ENCODE results near the gene SLC6A13.
A peak's percentile ranks its signal among the peaks of the same experiment; 100 is the strongest.
"Not testable (repeated sequence)": the region's sequence is repeated elsewhere in the genome, so short reads cannot be mapped to it uniquely, and the experiment has no call there.

The SLC6A13 gene

GRCh38 chr12:233615-233968 is 29.0 kb downstream of the SLC6A13 start:
- no peak for DNase-seq (ENCODE audit: low spot score)

GRCh38 chr12:232731-233614 is 29.7 kb downstream of the SLC6A13 start:
- no peak for DNase-seq (ENCODE audit: low spot score)

- no peak for DNase-seq (ENCODE audit: low spot score)
Measured at GRCh38 chr12:230925-231671, 31.5 kb downstream of the SLC6A13 start.

GRCh38 chr12:229441-230191 is 33.0 kb downstream of the SLC6A13 start:
- DNase-seq (ENCODE audit: low spot score): no peak

GRCh38 chr12:228846-229200 is 33.8 kb downstream of the SLC6A13 start:
- no peak for DNase-seq (ENCODE audit: low spot score)

- DNase-seq (ENCODE audit: low spot score): no peak
Measured at GRCh38 chr12:227923-228845, 34.5 kb downstream of the SLC6A13 start.

- no peak for DNase-seq (ENCODE audit: low spot score)
Measured at GRCh38 chr12:227286-227915, 35.2 kb downstream of the SLC6A13 start.

- no peak for DNase-seq (ENCODE audit: low spot score)
Measured at GRCh38 chr12:226401-226800, 36.2 kb downstream of the SLC6A13 start.

GRCh38 chr12:225012-225411 is 37.6 kb downstream of the SLC6A13 start:
- DNase-seq (ENCODE audit: low spot score): no peak

GRCh38 chr12:224330-224729 is 38.3 kb downstream of the SLC6A13 start:
- no peak for DNase-seq (ENCODE audit: low spot score)

GRCh38 chr12:223841-224240 is 38.8 kb downstream of the SLC6A13 start:
- DNase-seq (ENCODE audit: low spot score): no peak

GRCh38 chr12:221736-222135 is 40.9 kb downstream of the SLC6A13 start:
- no peak for DNase-seq (ENCODE audit: low spot score)

GRCh38 chr12:220946-221550 is 41.6 kb downstream of the SLC6A13 start:
- no peak for DNase-seq (ENCODE audit: low spot score)

GRCh38 chr12:220491-220890 is 42.1 kb downstream of the SLC6A13 start:
- DNase-seq (ENCODE audit: low spot score): no peak

GRCh38 chr12:219891-220352 is 42.7 kb downstream of the SLC6A13 start:
- DNase-seq (ENCODE audit: low spot score): peak; percentile 79

GRCh38 chr12:218728-219590 is 43.7 kb downstream of the SLC6A13 start:
- DNase-seq (ENCODE audit: low spot score): no peak

GRCh38 chr12:218221-218620 is 44.4 kb downstream of the SLC6A13 start:
- no peak for DNase-seq (ENCODE audit: low spot score)

- DNase-seq (ENCODE audit: low spot score): not testable (repeated sequence)
Measured at GRCh38 chr12:217029-217428, 45.6 kb downstream of the SLC6A13 start.

GRCh38 chr12:215116-215515 is 47.5 kb downstream of the SLC6A13 start:
- DNase-seq (ENCODE audit: low spot score): no peak
